Loucy (cell line): ENCODE results near the gene KLHL30.

ENCODE experiments used
- EZH2phosphoT487 ChIP-seq: fragments of 200-600 bp; IDR thresholded peaks from 2 replicates; pipeline ENCODE4 v1.6.1; 2018; ENCODE audit warnings: antibody characterized with exemption, mild to moderate bottlenecking, moderate library complexity, borderline replicate concordance
- TF ChIP-seq, protein P1 (sequence below): fragments of 200-600 bp; sonication (generic); conservative IDR thresholded peaks from 2 replicates; pipeline ENCODE4 v1.5.1; 2014; ENCODE audit warnings: mild to moderate bottlenecking, antibody characterized with exemption, low read length

DNA sequence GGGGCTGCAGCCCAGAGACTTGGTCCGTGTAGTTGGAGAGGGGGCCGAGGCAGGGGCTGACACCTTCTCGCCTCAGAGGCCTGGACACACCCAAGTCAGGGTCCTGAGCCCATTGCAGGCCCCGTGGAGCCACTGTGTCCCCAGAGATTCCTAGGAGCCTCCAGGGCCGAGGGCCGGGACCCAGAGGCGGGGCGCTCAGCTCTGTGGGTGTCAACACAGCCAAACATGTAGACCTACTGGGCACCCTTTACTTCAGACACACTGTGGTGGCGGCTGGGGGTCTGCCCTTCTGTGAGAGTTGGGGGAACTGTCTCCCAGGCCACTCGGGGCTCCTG lies 38.8 kb upstream of the KLHL30 start:
- TF ChIP-seq, protein P1, sequence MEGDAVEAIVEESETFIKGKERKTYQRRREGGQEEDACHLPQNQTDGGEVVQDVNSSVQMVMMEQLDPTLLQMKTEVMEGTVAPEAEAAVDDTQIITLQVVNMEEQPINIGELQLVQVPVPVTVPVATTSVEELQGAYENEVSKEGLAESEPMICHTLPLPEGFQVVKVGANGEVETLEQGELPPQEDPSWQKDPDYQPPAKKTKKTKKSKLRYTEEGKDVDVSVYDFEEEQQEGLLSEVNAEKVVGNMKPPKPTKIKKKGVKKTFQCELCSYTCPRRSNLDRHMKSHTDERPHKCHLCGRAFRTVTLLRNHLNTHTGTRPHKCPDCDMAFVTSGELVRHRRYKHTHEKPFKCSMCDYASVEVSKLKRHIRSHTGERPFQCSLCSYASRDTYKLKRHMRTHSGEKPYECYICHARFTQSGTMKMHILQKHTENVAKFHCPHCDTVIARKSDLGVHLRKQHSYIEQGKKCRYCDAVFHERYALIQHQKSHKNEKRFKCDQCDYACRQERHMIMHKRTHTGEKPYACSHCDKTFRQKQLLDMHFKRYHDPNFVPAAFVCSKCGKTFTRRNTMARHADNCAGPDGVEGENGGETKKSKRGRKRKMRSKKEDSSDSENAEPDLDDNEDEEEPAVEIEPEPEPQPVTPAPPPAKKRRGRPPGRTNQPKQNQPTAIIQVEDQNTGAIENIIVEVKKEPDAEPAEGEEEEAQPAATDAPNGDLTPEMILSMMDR = no peak
- TF ChIP-seq EZH2phosphoT487 = no peak
